CD4-positive, alpha-beta T cell treated with Interleukin-17A for 4 hours (primary cell): ENCODE data around the gene FOXS1.
"Not testable (repeated sequence)": the region's sequence is repeated elsewhere in the genome, so short reads cannot be mapped to it uniquely, and the experiment has no call there.

Experiments used
- DNase-seq: peaks from one replicate; pipeline ENCODE4 v3.0.0-alpha.2; 2020; ENCODE audit warnings: mixed read lengths

FOXS1 gene

GRCh38 chr20:31820228-31820627 is 25.2 kb downstream of the FOXS1 start:
- DNase-seq, result no peak

GRCh38 chr20:31819083-31819784 is 26.2 kb downstream of the FOXS1 start, which contains the start of gene MYLK2:
Gene MYLK2, plus strand, starts transcription at chr20:31819356. Its CDS starts 225 bp downstream, at chr20:31819581.
- DNase-seq, result no peak

DNA sequence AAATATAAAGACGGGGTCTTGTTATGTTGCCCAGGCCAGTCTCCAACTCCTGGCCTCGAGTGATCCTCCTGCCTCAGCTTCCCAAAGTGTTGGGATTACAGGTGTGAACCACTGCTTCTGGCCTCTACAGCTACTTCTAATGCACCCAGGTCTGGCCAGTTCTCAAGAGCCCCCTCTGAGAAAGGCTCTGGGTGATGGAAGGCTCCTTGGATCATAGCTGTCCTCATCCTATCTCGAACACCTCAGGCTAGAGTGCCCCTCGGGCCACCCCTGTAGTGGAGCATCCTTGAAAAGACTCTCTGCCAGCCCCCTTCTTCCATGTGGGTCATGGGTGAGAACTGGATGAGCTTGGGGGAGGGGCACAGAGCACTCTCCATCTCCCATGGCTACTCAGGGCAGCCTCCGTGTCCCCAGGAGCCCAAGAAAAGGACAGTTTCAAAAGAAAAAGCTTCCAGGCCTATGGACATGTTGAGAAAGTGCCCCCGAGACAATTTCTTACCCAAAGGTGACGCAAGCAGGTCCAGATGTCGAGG is 27.0 kb downstream of the FOXS1 start:
- DNase-seq, result no peak

DNA sequence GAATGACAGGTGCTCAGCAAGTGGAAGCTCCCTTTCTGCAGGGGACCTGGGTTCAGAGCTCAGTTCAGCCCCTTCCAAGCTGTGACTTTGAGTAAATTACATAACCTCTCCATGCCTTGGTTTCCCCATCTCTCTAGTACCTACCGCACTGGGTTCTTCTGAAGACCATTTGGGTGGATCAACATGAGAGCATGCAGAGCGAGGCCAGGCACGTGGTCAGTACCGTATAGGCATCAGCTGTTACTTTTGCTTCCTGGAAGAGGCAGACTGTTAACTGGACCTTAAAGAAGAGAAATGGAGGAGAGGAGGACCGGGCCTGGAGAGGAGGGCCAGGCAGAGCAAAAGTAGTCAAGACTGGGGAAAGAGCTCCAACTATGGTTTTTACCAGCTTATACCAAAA is 27.9 kb downstream of the FOXS1 start:
- no peak for DNase-seq

GRCh38 chr20:31816221-31816620 is 29.2 kb downstream of the FOXS1 start:
- no peak for DNase-seq

GRCh38 chr20:31815408-31816188 is 29.8 kb downstream of the FOXS1 start:
- DNase-seq, result no peak

- DNase-seq, result not testable (repeated sequence)
Observed at GRCh38 chr20:31814142-31814541, 31.3 kb downstream of the FOXS1 start.

DNA sequence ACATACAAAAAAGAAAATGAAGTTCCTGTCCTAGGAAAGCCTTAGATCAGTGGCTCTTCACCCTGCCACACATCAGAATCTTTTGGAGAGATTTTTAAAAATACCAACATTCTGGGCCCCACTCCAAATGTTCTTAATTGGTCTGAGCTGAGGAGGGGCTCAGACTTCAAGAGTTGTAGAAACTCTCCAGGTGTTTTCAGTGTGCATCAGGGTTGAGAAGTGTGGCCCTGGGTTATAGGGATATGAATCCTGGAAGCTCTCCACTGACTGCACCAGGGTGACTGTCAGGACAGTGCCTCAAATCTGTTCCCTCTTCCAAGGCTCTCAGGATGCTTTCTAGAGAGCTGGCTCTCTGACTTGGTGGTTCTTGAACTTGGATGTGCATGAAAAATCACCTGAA is 31.8 kb downstream of the FOXS1 start:
- DNase-seq, result no peak

DNA sequence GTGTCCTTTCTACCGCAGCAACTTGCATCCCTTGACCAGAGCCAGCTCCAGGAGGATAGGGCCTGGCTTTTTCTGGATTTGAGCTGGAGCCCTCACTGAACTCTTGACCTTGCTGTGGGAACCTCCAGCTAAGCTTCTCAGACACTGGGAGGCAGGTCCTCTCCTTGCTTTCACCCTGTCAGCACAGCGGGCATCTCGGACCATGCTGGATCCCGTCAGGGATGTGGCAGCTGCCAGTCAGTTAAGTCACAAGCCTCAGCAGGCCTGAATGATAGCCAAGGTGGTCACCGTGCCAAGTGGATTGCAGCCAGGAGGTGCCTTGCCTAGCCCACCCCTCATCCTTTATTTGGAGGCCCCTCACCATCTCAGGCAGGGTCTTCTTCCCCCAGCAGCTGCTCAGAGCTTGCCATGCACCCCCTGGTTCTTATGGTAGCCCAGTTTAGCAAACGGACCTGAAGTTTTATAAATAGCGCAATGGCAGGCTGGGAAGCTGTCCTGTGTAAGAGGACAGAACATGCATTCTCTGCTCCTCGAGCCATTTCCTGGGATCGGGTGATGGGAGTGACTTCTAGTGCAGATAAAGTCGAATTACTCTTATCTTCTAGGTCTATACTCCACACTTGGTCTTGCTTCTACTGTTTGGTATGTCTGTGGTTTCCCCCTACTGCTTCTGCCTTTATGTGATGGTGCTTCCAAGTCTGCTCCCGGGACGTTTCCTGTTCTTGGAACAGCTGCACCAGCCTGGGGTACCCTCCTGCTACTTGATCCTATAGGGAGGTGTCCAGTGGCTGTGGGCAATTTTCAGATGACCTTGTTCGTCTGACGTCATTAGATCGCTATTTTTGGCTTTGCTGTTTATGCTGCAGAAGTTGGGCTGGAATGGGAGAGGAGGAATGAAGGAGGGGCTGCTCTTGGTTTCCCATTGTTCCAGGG is 33.3 kb downstream of the FOXS1 start:
- no peak for DNase-seq

- DNase-seq, result no peak
Observed at GRCh38 chr20:31811198-31811597, 34.2 kb downstream of the FOXS1 start.

DNA sequence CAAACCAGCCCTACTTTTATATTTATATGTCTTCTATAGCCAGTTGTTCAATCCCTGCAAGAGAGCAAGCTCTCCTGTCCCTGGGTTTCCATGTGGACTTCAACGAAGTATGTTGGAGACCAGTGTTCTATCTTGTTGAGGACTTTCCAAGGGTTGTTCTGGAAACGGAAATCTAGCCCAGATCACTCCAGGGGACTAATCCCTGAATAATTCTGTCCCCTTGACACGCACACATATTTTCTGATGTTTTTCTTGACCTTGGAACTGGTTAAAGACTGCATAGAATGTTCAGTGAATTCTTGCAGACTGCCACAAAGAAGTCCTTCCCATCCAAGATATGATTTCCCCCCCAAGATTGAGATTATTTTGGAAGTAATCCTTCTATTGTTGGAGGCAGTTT is 35.7 kb downstream of the FOXS1 start:
- DNase-seq, result no peak

- no peak for DNase-seq
Observed at GRCh38 chr20:31808481-31808880, 36.9 kb downstream of the FOXS1 start.

DNA sequence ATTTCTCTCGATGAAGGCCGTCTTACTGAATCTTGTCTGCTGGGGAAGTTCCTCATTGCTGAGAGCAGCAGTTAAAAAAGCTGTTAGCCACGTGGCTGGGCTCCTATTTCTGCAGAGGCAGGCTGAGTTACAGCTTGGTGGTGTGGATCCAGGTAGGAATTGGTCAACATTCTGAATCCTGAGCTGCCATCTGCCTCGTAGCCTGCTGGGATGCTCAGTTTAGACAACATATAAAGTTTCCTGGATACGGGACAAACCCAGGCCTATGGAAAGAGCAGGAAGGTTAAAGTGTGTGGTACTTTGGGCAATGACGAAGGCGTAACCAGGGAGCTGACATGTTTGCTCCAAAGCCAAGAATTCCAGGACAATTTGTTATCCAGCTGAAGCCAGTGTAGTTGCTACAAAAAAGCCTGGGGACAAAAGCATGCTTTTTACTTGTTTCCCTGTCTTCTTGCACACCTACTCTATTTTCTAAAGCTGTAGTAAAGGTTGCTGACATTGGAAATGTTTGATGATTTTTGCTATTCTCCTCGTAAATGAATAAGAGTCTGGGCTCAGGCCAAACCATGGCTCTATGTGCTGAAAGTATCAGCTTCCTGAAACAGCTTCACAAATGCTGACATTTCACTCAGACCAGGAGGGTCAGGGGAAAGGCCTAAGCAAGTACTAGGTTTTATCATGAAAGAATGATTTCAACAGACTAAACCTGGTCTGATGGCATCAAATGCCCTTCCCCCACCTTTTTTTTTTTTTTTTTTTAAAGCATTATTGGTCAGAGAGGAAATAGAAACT is 38.6 kb downstream of the FOXS1 start:
- no peak for DNase-seq

DNA sequence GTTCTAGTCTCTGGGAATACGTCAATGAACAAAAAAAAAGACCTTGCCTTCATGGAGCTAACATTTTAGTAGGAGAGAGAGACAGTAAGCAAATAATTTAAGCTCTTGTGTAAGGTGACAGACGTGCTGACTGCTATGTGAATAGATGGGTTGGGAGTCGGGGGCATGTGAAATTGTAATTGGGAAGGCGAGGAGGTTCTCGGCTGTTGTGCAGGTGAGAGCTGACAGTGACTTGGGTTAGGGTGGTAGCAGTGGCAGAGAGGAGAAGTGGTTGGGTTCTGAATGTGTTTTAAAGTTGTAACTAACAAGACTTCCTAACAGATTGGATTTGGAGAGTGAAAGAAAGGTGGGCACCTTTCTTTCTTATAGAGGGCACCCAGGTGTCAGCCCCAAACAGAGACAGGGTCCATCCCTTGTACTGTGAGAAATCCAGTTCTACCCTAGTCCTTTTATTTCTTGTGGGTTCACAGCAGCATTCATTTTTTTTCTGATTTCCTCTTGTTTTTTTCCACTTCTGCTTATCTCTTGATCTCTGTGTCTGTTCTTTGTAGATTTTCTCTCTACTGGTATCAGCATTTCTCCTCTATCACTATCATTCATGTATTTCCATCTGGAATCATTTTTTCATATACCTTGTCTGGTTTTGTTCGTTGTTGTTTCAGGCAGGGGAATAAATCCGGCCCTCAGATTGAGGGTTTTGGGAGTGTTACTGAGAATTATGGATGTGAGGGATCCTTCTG is 41.7 kb downstream of the FOXS1 start:
- DNase-seq, result no peak

GRCh38 chr20:31801508-31801907 is 43.9 kb downstream of the FOXS1 start:
- no peak for DNase-seq

GRCh38 chr20:31797364-31797763 is 48.0 kb downstream of the FOXS1 start:
- DNase-seq, result no peak
